ENCODE measurements around the gene NBAS. TPM values are rescaled to one million over a fixed set of nuclear protein-coding genes. Genes with fewer than 3 reads are reported as not detected.

Gene NBAS
- total and polyA plus RNA-seq, 2 donors, result 26.0 to 118 TPM

GRCh38 chr2:15372019-15372418 lies 189.1 kb downstream of the NBAS start:
- Histone ChIP-seq H3K27ac (ENCODE audit: low read depth) (no peak overlapping the region), H3K36me3 (ENCODE audit: insufficient read depth) (peaks cover 2% of the 10 kb centered on the region), H3K4me3 (ENCODE audit: low read depth, low read length) (no peak overlapping the region), H3K4me1 (ENCODE audit: insufficient read depth) (no peaks in the 10 kb centered on the region)
- DNase-seq (ENCODE audit: extremely low spot score), result no peak
- WGBS, result 93% methylated on average over 1 of the region's 1 CpG

GRCh38 chr2:15369129-15369528 lies 192.0 kb downstream of the NBAS start:
- Histone ChIP-seq H3K4me1 (ENCODE audit: insufficient read depth) (no peaks in the 10 kb centered on the region), H3K27ac (ENCODE audit: low read depth) (no peak overlapping the region), H3K4me3 (ENCODE audit: low read depth, low read length) (no peak overlapping the region), H3K36me3 (ENCODE audit: insufficient read depth) (peaks cover 6% of the 10 kb centered on the region)
- DNase-seq (ENCODE audit: extremely low spot score), result no peak
- WGBS, result 98% methylated on average over 2 of the region's 2 CpGs

- H3K36me3 ChIP-seq (ENCODE audit: insufficient read depth), result peaks cover 6% of the 10 kb centered on the region
- no peaks in the 10 kb centered on the region for H3K4me1 ChIP-seq (ENCODE audit: insufficient read depth)
- H3K4me3 ChIP-seq (ENCODE audit: low read depth, low read length), result no peak overlapping the region
- no peak overlapping the region for H3K27ac ChIP-seq (ENCODE audit: low read depth)
- DNase-seq (ENCODE audit: extremely low spot score), result no peak
- WGBS, result over 99% methylated on average over 2 of the region's 2 CpGs
These were observed 193.4 kb downstream of the NBAS start for GRCh38 chr2:15367715-15368114.

- WGBS, result 92% methylated on average over 3 of the region's 3 CpGs
- Histone ChIP-seq H3K4me3 (ENCODE audit: low read depth, low read length) (no peak overlapping the region), H3K27ac (ENCODE audit: low read depth) (no peak overlapping the region), H3K4me1 (ENCODE audit: insufficient read depth) (no peaks in the 10 kb centered on the region), H3K36me3 (ENCODE audit: insufficient read depth) (peaks cover 6% of the 10 kb centered on the region)
- DNase-seq (ENCODE audit: extremely low spot score), result no peak
These were observed 193.9 kb downstream of the NBAS start for GRCh38 chr2:15367205-15367604.

GRCh38 chr2:15365411-15365810 lies 195.7 kb downstream of the NBAS start:
- H3K27ac ChIP-seq (ENCODE audit: low read depth), result no peak overlapping the region
- DNase-seq (ENCODE audit: extremely low spot score), result no peak
- H3K4me3 ChIP-seq (ENCODE audit: low read depth, low read length), result no peak overlapping the region
- H3K36me3 ChIP-seq (ENCODE audit: insufficient read depth), result peaks cover 4% of the 10 kb centered on the region
- H3K4me1 ChIP-seq (ENCODE audit: insufficient read depth), result no peaks in the 10 kb centered on the region
- 73% methylated on average over 2 of the region's 2 CpGs for WGBS

GRCh38 chr2:15364561-15364960 lies 196.6 kb downstream of the NBAS start:
- WGBS, result 92% methylated on average over 2 of the region's 2 CpGs
- H3K4me3 ChIP-seq (ENCODE audit: low read depth, low read length), result no peak overlapping the region
- no peak overlapping the region for H3K27ac ChIP-seq (ENCODE audit: low read depth)
- peaks cover 4% of the 10 kb centered on the region for H3K36me3 ChIP-seq (ENCODE audit: insufficient read depth)
- no peak for DNase-seq (ENCODE audit: extremely low spot score)
- H3K4me1 ChIP-seq (ENCODE audit: insufficient read depth), result no peaks in the 10 kb centered on the region

GRCh38 chr2:15363734-15364133 lies 197.4 kb downstream of the NBAS start:
- no peak for DNase-seq (ENCODE audit: extremely low spot score)
- H3K4me3 ChIP-seq (ENCODE audit: low read depth, low read length), result no peak overlapping the region
- 86% methylated on average over 3 of the region's 3 CpGs for WGBS

GRCh38 chr2:15363142-15363541 lies 198.0 kb downstream of the NBAS start:
- Histone ChIP-seq H3K4me1 (ENCODE audit: insufficient read depth) (no peaks in the 10 kb centered on the region), H3K4me3 (ENCODE audit: low read depth, low read length) (no peak overlapping the region), H3K27ac (ENCODE audit: low read depth) (no peak overlapping the region), H3K36me3 (ENCODE audit: insufficient read depth) (peaks cover 4% of the 10 kb centered on the region)
- no peak for DNase-seq (ENCODE audit: extremely low spot score)

More at GRCh38 chr2:15363734-15364133, 197.4 kb downstream of the NBAS start:
- peaks cover 4% of the 10 kb centered on the region for H3K36me3 ChIP-seq (ENCODE audit: insufficient read depth)
- H3K27ac ChIP-seq (ENCODE audit: low read depth), result no peak overlapping the region
- H3K4me1 ChIP-seq (ENCODE audit: insufficient read depth), result no peaks in the 10 kb centered on the region

GRCh38 chr2:15359716-15360531 lies 201.2 kb downstream of the NBAS start:
- Histone ChIP-seq H3K4me1 (ENCODE audit: insufficient read depth) (no peaks in the 10 kb centered on the region), H3K4me3 (ENCODE audit: low read depth, low read length) (no peak overlapping the region), H3K27ac (ENCODE audit: low read depth) (no peak overlapping the region), H3K36me3 (ENCODE audit: insufficient read depth) (peaks cover 2% of the 10 kb centered on the region)
- WGBS, result 77% methylated on average over 5 of the region's 5 CpGs
- DNase-seq (ENCODE audit: extremely low spot score), result no peak

GRCh38 chr2:15357922-15358321 lies 203.2 kb downstream of the NBAS start:
- DNase-seq (ENCODE audit: extremely low spot score), result no peak
- Histone ChIP-seq H3K36me3 (ENCODE audit: insufficient read depth) (no peaks in the 10 kb centered on the region), H3K4me3 (ENCODE audit: low read depth, low read length) (no peak overlapping the region), H3K27ac (ENCODE audit: low read depth) (no peak overlapping the region), H3K4me1 (ENCODE audit: insufficient read depth) (no peaks in the 10 kb centered on the region)
- 87% methylated on average over 5 of the region's 5 CpGs for whole genome bisulfite sequencing

GRCh38 chr2:15357186-15357585 lies 203.9 kb downstream of the NBAS start:
- no peak overlapping the region for H3K27ac ChIP-seq (ENCODE audit: low read depth)
- DNase-seq (ENCODE audit: extremely low spot score), result no peak
- no peaks in the 10 kb centered on the region for H3K4me1 ChIP-seq (ENCODE audit: insufficient read depth)
- H3K4me3 ChIP-seq (ENCODE audit: low read depth, low read length), result no peak overlapping the region
- no peaks in the 10 kb centered on the region for H3K36me3 ChIP-seq (ENCODE audit: insufficient read depth)
- 99% methylated on average over 1 of the region's 1 CpG for WGBS

GRCh38 chr2:15355386-15355785 lies 205.7 kb downstream of the NBAS start:
- WGBS, result 82% methylated on average over 3 of the region's 3 CpGs
- no peaks in the 10 kb centered on the region for H3K36me3 ChIP-seq (ENCODE audit: insufficient read depth)
- H3K4me1 ChIP-seq (ENCODE audit: insufficient read depth), result no peaks in the 10 kb centered on the region
- DNase-seq (ENCODE audit: extremely low spot score), result no peak
- no peak overlapping the region for H3K4me3 ChIP-seq (ENCODE audit: low read depth, low read length)
- no peak overlapping the region for H3K27ac ChIP-seq (ENCODE audit: low read depth)

GRCh38 chr2:15354596-15355366 lies 206.4 kb downstream of the NBAS start:
- no peak overlapping the region for H3K27ac ChIP-seq (ENCODE audit: low read depth)
- no peak for DNase-seq (ENCODE audit: extremely low spot score)
- H3K4me1 ChIP-seq (ENCODE audit: insufficient read depth), result no peaks in the 10 kb centered on the region
- H3K36me3 ChIP-seq (ENCODE audit: insufficient read depth), result peaks cover under 1% of the 10 kb centered on the region
- WGBS, result 78% methylated on average over 1 of the region's 1 CpG
- no peak overlapping the region for H3K4me3 ChIP-seq (ENCODE audit: low read depth, low read length)

GRCh38 chr2:15352363-15352762 lies 208.8 kb downstream of the NBAS start:
- Histone ChIP-seq H3K27ac (ENCODE audit: low read depth) (no peak overlapping the region), H3K36me3 (ENCODE audit: insufficient read depth) (peaks cover 1% of the 10 kb centered on the region), H3K4me1 (ENCODE audit: insufficient read depth) (no peaks in the 10 kb centered on the region), H3K4me3 (ENCODE audit: low read depth, low read length) (no peak overlapping the region)
- 93% methylated on average over 11 of the region's 11 CpGs for WGBS
- no peak for DNase-seq (ENCODE audit: extremely low spot score)

All from urinary bladder (tissue), 4 donors.